ENCODE results near the gene ALX4.

The ALX4 gene

DNA sequence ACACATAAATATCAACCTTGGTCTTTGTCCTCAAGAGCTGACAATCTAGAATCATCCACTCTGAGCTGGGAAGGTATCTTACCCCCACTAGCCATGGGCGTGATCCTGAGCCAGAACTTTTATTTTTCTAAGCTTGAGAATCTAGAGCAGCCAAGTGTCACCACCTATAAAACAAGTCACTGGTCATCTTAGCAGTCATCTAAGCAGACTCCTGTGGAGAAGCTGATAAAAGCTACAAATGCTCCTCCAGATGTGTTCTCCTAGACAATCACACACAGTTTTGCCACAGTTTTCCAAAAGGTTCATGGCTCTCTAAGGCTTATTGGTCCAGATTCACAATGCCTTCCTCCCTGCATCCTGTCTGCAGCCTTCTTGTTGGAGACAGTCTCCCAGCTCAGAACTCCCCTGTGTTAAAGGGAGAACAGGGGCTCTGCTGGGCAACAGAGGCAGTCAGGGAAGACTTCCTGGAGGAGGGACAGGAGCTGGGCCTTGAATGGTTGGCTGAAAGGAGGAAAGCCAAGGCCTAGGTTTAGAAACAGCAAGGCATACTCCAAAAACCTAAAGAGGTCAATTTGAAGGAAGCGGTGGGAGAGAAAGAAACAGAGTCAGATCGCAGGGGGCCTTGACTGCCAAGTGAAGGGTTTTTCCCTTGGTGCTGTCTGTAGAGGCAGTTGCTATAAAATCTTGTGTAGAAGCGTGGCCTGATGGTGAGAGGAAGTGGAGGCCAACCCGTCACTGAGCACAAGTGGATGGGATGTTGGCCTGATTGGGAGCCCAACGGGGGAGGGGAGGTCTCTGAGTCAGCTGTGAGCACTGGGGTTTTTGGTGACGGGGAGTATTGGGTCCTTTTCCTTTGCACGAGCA lies 42.0 kb downstream of the ALX4 start:
- no peak overlapping the region for H3K4me3 ChIP-seq (ENCODE audit: low read depth, low read length)
- in situ Hi-C loops (cut with HindIII; ENCODE audit: low sequenced_read_pairs): no loop called here
- DNase-seq (ENCODE audit: low read depth, low spot score): no peak
- no peak for TF ChIP-seq CTCF (IDR thresholded peaks at IDR 0.05; ENCODE audit: low read depth, low read length)

DNA sequence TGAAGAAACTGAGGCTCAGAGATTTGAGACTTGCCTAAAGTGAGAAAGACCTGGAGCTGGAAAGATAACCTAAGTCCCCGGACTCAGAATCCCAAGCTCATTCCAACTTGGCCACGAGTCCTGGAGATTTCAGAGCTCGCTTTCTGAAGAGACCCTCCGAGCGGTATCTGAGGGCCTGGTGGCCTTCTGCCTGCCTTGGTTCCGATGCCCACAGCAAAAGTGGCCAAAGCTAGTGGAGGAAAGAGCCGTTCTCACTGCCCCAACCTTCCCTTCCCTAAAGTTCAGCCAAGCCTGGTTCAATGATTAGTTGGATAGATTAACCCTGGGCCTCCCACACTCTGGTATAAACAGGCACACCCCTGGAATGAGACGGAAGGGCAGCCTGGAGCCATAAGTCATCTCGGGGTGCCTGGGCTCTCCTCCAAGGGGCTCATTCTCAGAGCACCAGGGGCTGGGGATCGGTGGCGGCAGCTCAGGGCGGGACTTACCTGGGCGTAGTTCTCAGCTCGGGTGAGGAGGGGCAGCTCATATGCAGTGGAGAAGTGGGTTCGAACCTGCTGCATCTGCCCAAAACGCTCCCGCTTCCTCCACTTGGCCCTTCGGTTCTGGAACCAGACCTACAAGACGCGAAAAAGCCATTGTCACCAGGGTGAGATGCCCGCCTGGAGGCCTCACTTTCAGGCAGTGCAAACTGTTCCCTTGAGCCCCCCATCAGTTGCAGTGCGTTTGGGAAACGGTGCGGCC lies 42.8 kb downstream of the ALX4 start:
- H3K4me3 ChIP-seq (ENCODE audit: low read depth, low read length): no peak overlapping the region
- DNase-seq (ENCODE audit: low read depth, low spot score): no peak
- in situ Hi-C loops (cut with HindIII; ENCODE audit: low sequenced_read_pairs): no loop called here
- no peak for TF ChIP-seq CTCF (IDR thresholded peaks at IDR 0.05; ENCODE audit: low read depth, low read length)

DNA sequence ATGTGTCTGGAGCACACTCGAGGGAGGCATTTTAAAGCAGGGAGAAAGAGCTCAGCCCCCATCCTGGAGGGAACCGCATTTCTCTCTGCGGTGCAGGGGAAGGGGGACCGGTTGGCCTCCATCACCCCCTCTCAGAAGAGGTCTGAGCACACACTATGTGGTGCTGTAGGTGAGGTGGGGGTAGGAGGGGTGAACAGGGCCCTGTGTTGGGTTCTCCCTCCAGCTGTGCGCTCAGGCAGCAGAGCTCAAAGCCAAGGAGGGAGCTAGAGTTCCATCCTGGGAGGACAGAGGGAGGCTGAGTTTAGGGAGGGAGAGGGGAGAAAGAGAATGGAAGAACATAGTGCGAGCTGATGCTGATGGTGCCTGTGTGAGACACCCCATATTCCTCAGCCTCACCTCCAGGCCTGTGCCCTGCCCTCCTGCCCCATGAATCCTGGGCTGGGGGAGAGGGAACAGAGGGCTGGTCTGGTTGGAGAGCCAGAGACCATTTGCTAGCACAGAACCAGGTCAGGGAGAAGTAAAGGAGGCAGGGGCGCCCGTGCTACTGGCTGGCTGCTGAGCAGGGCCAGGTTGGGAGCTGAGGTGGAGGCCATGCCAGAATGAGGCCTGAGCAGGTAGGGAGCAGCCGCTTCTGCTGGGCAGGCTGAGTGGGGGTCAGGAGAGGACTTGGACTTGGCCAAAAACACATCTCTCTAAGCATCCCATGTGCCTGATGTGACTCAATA lies 43.7 kb downstream of the ALX4 start:
- no peak for TF ChIP-seq CTCF (IDR thresholded peaks at IDR 0.05; ENCODE audit: low read depth, low read length)
- in situ Hi-C loops (cut with HindIII; ENCODE audit: low sequenced_read_pairs): no loop called here
- no peak for DNase-seq (ENCODE audit: low read depth, low spot score)
- no peak overlapping the region for H3K4me3 ChIP-seq (ENCODE audit: low read depth, low read length)

- in situ Hi-C loops (cut with HindIII; ENCODE audit: low sequenced_read_pairs): no loop called here
- H3K4me3 ChIP-seq (ENCODE audit: low read depth, low read length): no peak overlapping the region
- DNase-seq (ENCODE audit: low read depth, low spot score): no peak
- TF ChIP-seq CTCF (IDR thresholded peaks at IDR 0.05; ENCODE audit: low read depth, low read length): no peak
These were observed 45.2 kb downstream of the ALX4 start for GRCh38 chr11:44264761-44265160.

- no peak overlapping the region for H3K4me3 ChIP-seq (ENCODE audit: low read depth, low read length)
- DNase-seq (ENCODE audit: low read depth, low spot score): no peak
- in situ Hi-C loops (cut with HindIII; ENCODE audit: low sequenced_read_pairs): no loop called here
- no peak for TF ChIP-seq CTCF (IDR thresholded peaks at IDR 0.05; ENCODE audit: low read depth, low read length)
These were observed 45.5 kb downstream of the ALX4 start for GRCh38 chr11:44264438-44264749.

GRCh38 chr11:44263738-44264437 lies 46.1 kb downstream of the ALX4 start:
- no peak for DNase-seq (ENCODE audit: low read depth, low spot score)
- in situ Hi-C loops (cut with HindIII; ENCODE audit: low sequenced_read_pairs): no loop called here
- H3K4me3 ChIP-seq (ENCODE audit: low read depth, low read length): no peak overlapping the region
- no peak for TF ChIP-seq CTCF (IDR thresholded peaks at IDR 0.05; ENCODE audit: low read depth, low read length)
